SK-N-SH treated with all-trans-retinoic acid at 6 μM for 48 hours (cell line): ENCODE results near the gene RSPRY1.

Source experiments
- ATAC-seq: fragments of 200-7000 bp; cut with Tn5 transposase; 3 replicates; pipeline ENCODE4 v1.9.1; 2020; ENCODE audit warnings: mild to moderate bottlenecking, moderate library complexity
- ARNTL ChIP-seq: fragments of 450-650 bp; formaldehyde crosslinking; IDR thresholded peaks from 2 replicates; pipeline ENCODE4 v1.5.0; 2020; ENCODE audit warnings: low read depth, mild to moderate bottlenecking, moderate library complexity, borderline replicate concordance
- CREB5 ChIP-seq: fragments of 250-450 bp; sonication (Bioruptor Pico); IDR thresholded peaks from 2 replicates; pipeline ENCODE4 v1.5.1; 2020; ENCODE audit warnings: low read depth, mild to moderate bottlenecking, moderate library complexity
- CSDC2 ChIP-seq: fragments of 250-450 bp; sonication (Bioruptor Pico); IDR thresholded peaks from 2 replicates; pipeline ENCODE4 v1.5.0; 2020; ENCODE audit warnings: mild to moderate bottlenecking, moderate library complexity
- CSRNP3 ChIP-seq: fragments of 250-450 bp; sonication (Bioruptor Pico); IDR thresholded peaks from 2 replicates; pipeline ENCODE4 v1.5.1; 2021; ENCODE audit warnings: mild to moderate bottlenecking, moderate library complexity
- ESRRG ChIP-seq: fragments of 250-450 bp; sonication (Bioruptor Pico); IDR thresholded peaks from 2 replicates; pipeline ENCODE4 v1.6.1; 2021; ENCODE audit warnings: mild to moderate bottlenecking
- ISL1 ChIP-seq: fragments of 250-450 bp; sonication (Bioruptor Pico); IDR thresholded peaks from 2 replicates; pipeline ENCODE4 v2.1.2; 2022; ENCODE audit warnings: mild to moderate bottlenecking, moderate library complexity
- OSR1 ChIP-seq: fragments of 250-450 bp; sonication (Bioruptor Pico); IDR thresholded peaks from 2 replicates; pipeline ENCODE4 v1.8.0; 2022; ENCODE audit warnings: moderate library complexity, mild to moderate bottlenecking, inconsistent platforms
- PATZ1 ChIP-seq: fragments of 250-450 bp; sonication (Bioruptor Pico); IDR thresholded peaks from 2 replicates; pipeline ENCODE4 v1.8.0; 2020; ENCODE audit warnings: mild to moderate bottlenecking, moderate library complexity, borderline replicate concordance
- POU6F1 ChIP-seq: fragments of 250-450 bp; sonication (Bioruptor Pico); IDR thresholded peaks from 2 replicates; pipeline ENCODE4 v1.8.0; 2021; ENCODE audit warnings: low read depth, mild to moderate bottlenecking, moderate library complexity, borderline replicate concordance
- PPARA ChIP-seq: fragments of 250-450 bp; sonication (Bioruptor Pico); IDR thresholded peaks from 2 replicates; pipeline ENCODE4 v1.5.0; 2020; ENCODE audit warnings: mild to moderate bottlenecking, borderline replicate concordance
- RARB ChIP-seq: fragments of 250-450 bp; sonication (Bioruptor Pico); IDR thresholded peaks from 2 replicates; pipeline ENCODE4 v1.8.0; 2021; ENCODE audit warnings: mild to moderate bottlenecking, moderate library complexity
- SNAI2 ChIP-seq: fragments of 250-450 bp; sonication (Bioruptor Pico); IDR thresholded peaks from 2 replicates; pipeline ENCODE4 v1.5.0; 2020; ENCODE audit warnings: mild to moderate bottlenecking, moderate library complexity
- TOX ChIP-seq: fragments of 250-450 bp; sonication (Bioruptor Pico); IDR thresholded peaks from 2 replicates; pipeline ENCODE4 v1.8.0; 2021; ENCODE audit warnings: mild to moderate bottlenecking, moderate library complexity, borderline replicate concordance
- ZC3H10 ChIP-seq: fragments of 250-450 bp; sonication (Bioruptor Pico); IDR thresholded peaks from 2 replicates; pipeline ENCODE4 v1.5.1; 2021; ENCODE audit warnings: mild to moderate bottlenecking, moderate library complexity
- ZFP3 ChIP-seq: fragments of 250-450 bp; sonication (Bioruptor Pico); IDR thresholded peaks from 2 replicates; pipeline ENCODE4 v1.5.0; 2020; ENCODE audit warnings: mild to moderate bottlenecking, moderate library complexity
- ZFP30 ChIP-seq: fragments of 450-650 bp; formaldehyde crosslinking; IDR thresholded peaks from 2 replicates; pipeline ENCODE4 v1.5.0; 2022; ENCODE audit warnings: mild to moderate bottlenecking, moderate library complexity
- ZNF70 ChIP-seq: fragments of 450-650 bp; formaldehyde crosslinking; IDR thresholded peaks from 2 replicates; pipeline ENCODE4 v1.5.0; 2020; ENCODE audit warnings: mild to moderate bottlenecking, moderate library complexity

RSPRY1 gene

GRCh38 chr16:57143149-57143921, 42.8 kb upstream of the RSPRY1 start (continued):
- TF ChIP-seq POU6F1: no peak

DNA sequence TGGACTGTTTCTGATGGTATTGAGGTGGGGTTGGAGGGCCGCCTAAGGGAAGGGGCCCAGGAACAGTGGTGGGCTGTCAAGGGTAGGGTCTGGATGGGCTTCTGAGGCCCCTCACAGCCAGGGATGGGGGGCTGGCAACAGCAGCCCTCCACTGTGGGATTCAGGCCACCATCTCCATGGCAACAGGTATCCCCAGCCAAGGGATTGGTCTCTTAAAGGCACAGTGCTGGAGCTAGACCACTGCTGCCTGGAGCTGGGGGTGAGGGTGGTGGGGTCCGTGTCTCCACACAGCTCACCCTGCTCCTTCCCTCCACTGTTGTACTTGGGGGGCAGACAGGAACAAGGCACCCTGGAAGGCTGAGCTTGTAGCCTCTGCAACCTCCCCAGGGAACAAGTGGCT, 42.1 kb upstream of the RSPRY1 start:
- no peak for ATAC-seq
- TF ChIP-seq CSRNP3 (CRISPR knock-in tag): no peak
- TF ChIP-seq CSDC2 (CRISPR knock-in tag): no peak
- TF ChIP-seq CREB5 (CRISPR knock-in tag): no peak
- TF ChIP-seq RARB: no peak
- TF ChIP-seq ZFP3: no peak
- no peak for TF ChIP-seq ARNTL
- no peak for TF ChIP-seq PPARA (CRISPR knock-in tag)
- no peak for TF ChIP-seq OSR1 (CRISPR knock-in tag)
- no peak for TF ChIP-seq SNAI2 (CRISPR knock-in tag)
- no peak for TF ChIP-seq TOX (CRISPR knock-in tag)
- no peak for TF ChIP-seq ESRRG (CRISPR knock-in tag)
- no peak for TF ChIP-seq ZC3H10
- no peak for TF ChIP-seq ISL1 (CRISPR knock-in tag)
- no peak for TF ChIP-seq POU6F1

- no peak for ATAC-seq
- TF ChIP-seq ZFP3 (no peak), OSR1 (CRISPR knock-in tag) (no peak), ZNF70 (CRISPR knock-in tag) (no peak), ISL1 (CRISPR knock-in tag) (no peak), CSDC2 (CRISPR knock-in tag) (no peak), POU6F1 (no peak), ZFP30 (CRISPR knock-in tag) (no peak), ESRRG (CRISPR knock-in tag) (no peak), PATZ1 (no peak), PPARA (CRISPR knock-in tag) (no peak)
Observed at GRCh38 chr16:57145046-57146021, 40.8 kb upstream of the RSPRY1 start.
